Endothelial cell of umbilical vein (primary cell): Measurements from ENCODE around the gene DENND1A. TPM values are rescaled to one million over a fixed set of nuclear protein-coding genes. Genes with fewer than 3 reads are reported as not detected.

Source experiments
- BruUV-seq: library from RNA; stranded (reverse); fragments of 400-500 nt; replicated peaks from 2 replicates; lab custom pipeline; 2021; lab: Mats Ljungman, UMichigan
- CTCF ChIA-PET: fragments of 300-600, 350-600 bp; sonication (Branson Sonifier 250); formaldehyde crosslinking; loops from one replicate; lab custom pipeline; 2021; ENCODE audit warnings: antibody characterized with exemption, inconsistent platforms; lab: Charles Lee
- POLR2A ChIA-PET: fragments of 300-600, 350-600 bp; sonication (Branson Sonifier 250); formaldehyde crosslinking; loops from one replicate; lab custom pipeline; 2021; ENCODE audit warnings: antibody characterized with exemption, inconsistent platforms; lab: Charles Lee
- DNase-seq: peaks from one replicate; pipeline ENCODE4 v3.0.0-alpha.2; 2011; ENCODE audit warnings: low read depth, low spot score
- FAIRE-seq: peaks from 2 replicates; lab custom pipeline; 2011; peaks lifted over from hg19 to GRCh38; lab: Jason Lieb, UNC
- H2AFZ ChIP-seq: 2 replicates; pipeline ENCODE4 v1.6.0; 2012; ENCODE audit warnings: low read depth, low read length, control low read depth, inconsistent platforms
- H3K27ac ChIP-seq: 2 replicates; pipeline ENCODE4 v1.5.1; 2011; ENCODE audit warnings: low read depth, mild to moderate bottlenecking, control low read depth, low read length, moderate library complexity; ENCODE audit not compliant: insufficient read depth
- H3K27me3 ChIP-seq, 2 experiments: 2 replicates each; pipeline versions ENCODE4 v1.6.0 to v1.6.1; 2011; ENCODE audit warnings: low read length in 2 of 2, mixed read lengths in 1 of 2; ENCODE audit not compliant: control insufficient read depth in 2 of 2, insufficient read depth in 2 of 2
- H3K36me3 ChIP-seq, 2 experiments: 2 replicates in 1 of 2; 3 replicates in 1 of 2; pipeline ENCODE4 v1.5.1; 2011; ENCODE audit warnings: low read length in 2 of 2, mild to moderate bottlenecking in 1 of 2, moderate library complexity in 1 of 2; ENCODE audit not compliant: control insufficient read depth in 2 of 2, insufficient read depth in 2 of 2; ENCODE audit errors: extremely low read depth in 1 of 2
- H3K4me1 ChIP-seq: 3 replicates; pipeline ENCODE4 v1.5.1; 2011; ENCODE audit warnings: mild to moderate bottlenecking, low read length; ENCODE audit not compliant: control insufficient read depth, insufficient read depth; ENCODE audit errors: extremely low read depth
- H3K4me2 ChIP-seq: 2 replicates; pipeline ENCODE4 v1.6.1; 2011; ENCODE audit warnings: low read length, control low read depth, mixed read lengths; ENCODE audit not compliant: insufficient read depth
- H3K4me3 ChIP-seq, 3 experiments: fragments of 200-600 bp in 1 of 3; sonication (generic), shearing (Covaris generic) in 1 of 3; replicated peaks in 1 of 3; 2 replicates each; pipeline ENCODE4 v1.5.1; 2011 to 2016; ENCODE audit warnings: control low read depth in 3 of 3, low read length in 3 of 3, mild to moderate bottlenecking in 2 of 3, inconsistent platforms in 1 of 3, low read depth in 1 of 3, moderate library complexity in 1 of 3; ENCODE audit not compliant: insufficient read depth in 1 of 3
- H3K79me2 ChIP-seq: 2 replicates; pipeline ENCODE4 v1.6.0; 2012; ENCODE audit warnings: low read length, inconsistent platforms; ENCODE audit not compliant: control insufficient read depth, insufficient read depth
- H3K9ac ChIP-seq: replicated peaks from 2 replicates; pipeline ENCODE3; 2011; ENCODE audit warnings: low read length, control low read depth; ENCODE audit not compliant: insufficient read depth; ENCODE audit errors: extremely low read depth
- H3K9me1 ChIP-seq: replicated peaks from 3 replicates; pipeline ENCODE4 v1.6.0; 2011; ENCODE audit warnings: mild to moderate bottlenecking, low read length; ENCODE audit not compliant: control insufficient read depth, insufficient read depth; ENCODE audit errors: extremely low read depth
- H3K9me3 ChIP-seq: replicated peaks from 2 replicates; pipeline ENCODE4 v1.5.1; 2012; ENCODE audit warnings: low read length, inconsistent platforms; ENCODE audit not compliant: control insufficient read depth, insufficient read depth
- H4K20me1 ChIP-seq: replicated peaks from 2 replicates; pipeline ENCODE3; 2011; ENCODE audit warnings: mild to moderate bottlenecking, low read length; ENCODE audit not compliant: control insufficient read depth, insufficient read depth; ENCODE audit errors: extremely low read depth
- FOS ChIP-seq: IDR thresholded peaks from 2 replicates; pipeline ENCODE4 v1.6.1; 2011; ENCODE audit warnings: mild to moderate bottlenecking, low read length, moderate library complexity, borderline replicate concordance; ENCODE audit not compliant: insufficient read depth
- GATA2 ChIP-seq: IDR thresholded peaks from 2 replicates; pipeline ENCODE4 v1.7.0; 2011; ENCODE audit warnings: low read depth, mild to moderate bottlenecking, moderate library complexity, mixed read lengths, low read length; ENCODE audit not compliant: insufficient read length, insufficient read depth
- JUN ChIP-seq: IDR thresholded peaks from 2 replicates; pipeline ENCODE4 v1.6.1; 2011; ENCODE audit warnings: borderline replicate concordance, low read depth; ENCODE audit not compliant: insufficient read length, insufficient read depth
- POLR2A ChIP-seq: IDR thresholded peaks from 2 replicates; pipeline ENCODE4 v1.6.1; 2012; ENCODE audit warnings: low read depth, mild to moderate bottlenecking, control low read depth, low read length
- POLR2AphosphoS5 ChIP-seq: IDR thresholded peaks from 2 replicates; pipeline ENCODE4 v1.6.1; 2012; ENCODE audit warnings: low read depth, mild to moderate bottlenecking, control low read depth, low read length, moderate library complexity; ENCODE audit not compliant: insufficient read depth
- dilution Hi-C: fragments of 300-500 bp; cut with MboI; formaldehyde crosslinking; loops from one replicate; pipeline ENCODE4 v1.15.0; 2019; ENCODE audit warnings: low sequenced_read_pairs; ENCODE audit not compliant: extremely low pct_ligation_motif_present
- intact Hi-C: fragments of 100-400 bp; cut with micrococcal nuclease; formaldehyde crosslinking; loops from one replicate; pipeline ENCODE4 v1.10.0; 2022
- polyA plus RNA-seq, 4 experiments: library from polyadenylated mRNA; depleted of rRNA in 3 of 4; stranded (reverse) in 3 of 4; unstranded in 1 of 4; fragments of >200 nt; gene quantifications; 2 replicates each; pipeline versions ENCODE4 v1.2.1 to v1.2.3, GENCODE V29; 2011 to 2012; ENCODE audit warnings: missing spikeins in 1 of 4
- total RNA-seq: library from RNA; stranded (reverse); gene quantifications from 2 replicates; pipeline ENCODE4 v1.2.3, GENCODE V29; 2021
- TF ChIP-seq, protein P1 (sequence below): IDR thresholded peaks from 2 replicates; pipeline ENCODE4 v1.6.1; 2011; ENCODE audit not compliant: insufficient read depth, insufficient read length
- TF ChIP-seq, protein P2 (sequence below), 2 donors: IDR thresholded peaks; 1 replicate in 1 of 2; 2 replicates in 1 of 2; pipeline ENCODE4 v1.5.1; 2011; ENCODE audit warnings: low read length in 2 of 2, mild to moderate bottlenecking in 2 of 2, moderate library complexity in 2 of 2, control low read depth in 1 of 2, inconsistent platforms in 1 of 2, low read depth in 1 of 2; ENCODE audit not compliant: insufficient read depth in 1 of 2; ENCODE audit errors: extremely low read depth in 1 of 2

Gene DENND1A
- total and polyA plus RNA-seq, 2 donors (not counting 3 experiments of a cell fraction or from before 2014, with no cell fraction given): 18.5 to 24.5 TPM

DNA sequence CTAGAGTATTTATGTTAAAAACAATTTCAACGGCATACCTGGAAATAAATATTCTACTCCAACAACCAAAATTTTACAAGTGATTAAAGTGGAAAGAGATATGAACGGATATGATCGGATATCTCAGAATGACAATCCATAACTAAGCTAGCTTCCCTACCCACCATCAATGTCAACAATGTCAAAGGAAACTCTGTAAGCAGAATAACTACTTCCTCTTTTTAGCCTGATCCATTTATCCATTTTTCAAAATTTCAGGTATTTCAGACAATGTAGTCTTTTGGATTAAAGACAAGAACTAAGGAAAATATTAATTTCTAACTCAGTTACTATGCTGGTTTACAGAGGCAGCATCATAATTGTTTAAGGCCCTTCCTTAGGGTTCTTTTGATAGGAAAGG lies 188.7 kb downstream of the DENND1A start:
- H3K4me3 ChIP-seq: no peak overlapping the region
- H4K20me1 ChIP-seq: no peaks in the 10 kb centered on the region
- no peaks in the 10 kb centered on the region for H3K27me3 ChIP-seq
- no peak overlapping the region for H3K27ac ChIP-seq
- H3K4me1 ChIP-seq: no peaks in the 10 kb centered on the region
- TF ChIP-seq GATA2 (no peak), POLR2A (no peak), POLR2AphosphoS5 (no peak)
- TF ChIP-seq, protein P1, sequence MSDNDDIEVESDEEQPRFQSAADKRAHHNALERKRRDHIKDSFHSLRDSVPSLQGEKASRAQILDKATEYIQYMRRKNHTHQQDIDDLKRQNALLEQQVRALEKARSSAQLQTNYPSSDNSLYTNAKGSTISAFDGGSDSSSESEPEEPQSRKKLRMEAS: no peak
- H2AFZ ChIP-seq: no peak overlapping the region
- CTCF ChIA-PET: interaction anchor here (1.2 kb wide), 1 partner anchor 16 kb away, joined by 4 read pairs; no protein-coding TSS in a partner anchor
- no peaks in the 10 kb centered on the region for H3K9me1 ChIP-seq
- BruUV-seq: no TSS peak
- no peaks in the 10 kb centered on the region for H3K36me3 ChIP-seq
- dilution Hi-C loops: no loop called here
- no peak for DNase-seq
- intact Hi-C loops: no loop called here
- H3K9ac ChIP-seq: no peak overlapping the region
- H3K4me2 ChIP-seq: no peak overlapping the region
- no peak for FAIRE-seq
- H3K79me2 ChIP-seq: no peaks in the 10 kb centered on the region
- H3K9me3 ChIP-seq: no peaks in the 10 kb centered on the region
- POLR2A ChIA-PET: no interaction called here

DNA sequence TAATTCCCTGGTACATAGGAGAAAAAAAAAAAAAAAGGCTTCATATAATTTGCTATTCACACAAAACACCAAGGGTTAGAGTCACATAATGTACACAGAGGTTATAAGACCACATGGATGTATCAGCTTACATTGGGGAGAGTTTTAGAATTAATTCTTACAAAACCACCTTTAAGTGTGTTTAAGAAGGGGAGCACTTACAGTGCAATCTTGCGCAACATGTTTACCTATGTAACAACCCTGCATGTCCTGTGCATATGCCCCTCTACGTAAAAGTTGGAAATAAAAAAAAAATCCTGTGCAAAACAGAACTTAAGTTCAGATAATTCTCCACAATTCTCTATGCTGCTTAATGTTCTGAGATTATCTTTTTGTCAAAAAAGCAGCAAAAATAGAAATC lies 190.0 kb downstream of the DENND1A start:
- FAIRE-seq: no peak

More for the DNA sequence above, 190.0 kb downstream of the DENND1A start:
- Histone ChIP-seq H3K9ac (no peak overlapping the region), H3K9me1 (no peaks in the 10 kb centered on the region), H3K27ac (no peak overlapping the region), H4K20me1 (no peaks in the 10 kb centered on the region), H3K79me2 (no peaks in the 10 kb centered on the region), H3K4me2 (no peak overlapping the region), H3K4me1 (no peaks in the 10 kb centered on the region), H3K4me3 (no peak overlapping the region), H3K27me3 (no peaks in the 10 kb centered on the region), H3K9me3 (no peaks in the 10 kb centered on the region), H3K36me3 (no peaks in the 10 kb centered on the region), H2AFZ (no peak overlapping the region)
- ChIA-PET POLR2A (no interaction called here), CTCF (no interaction called here)
- intact Hi-C loops: no loop called here
- no peak for DNase-seq
- dilution Hi-C loops: no loop called here
- no TSS peak for BruUV-seq
- TF ChIP-seq POLR2AphosphoS5: no peak
- TF ChIP-seq, protein P1: no peak
- no peak for TF ChIP-seq FOS
- TF ChIP-seq, protein P2, sequence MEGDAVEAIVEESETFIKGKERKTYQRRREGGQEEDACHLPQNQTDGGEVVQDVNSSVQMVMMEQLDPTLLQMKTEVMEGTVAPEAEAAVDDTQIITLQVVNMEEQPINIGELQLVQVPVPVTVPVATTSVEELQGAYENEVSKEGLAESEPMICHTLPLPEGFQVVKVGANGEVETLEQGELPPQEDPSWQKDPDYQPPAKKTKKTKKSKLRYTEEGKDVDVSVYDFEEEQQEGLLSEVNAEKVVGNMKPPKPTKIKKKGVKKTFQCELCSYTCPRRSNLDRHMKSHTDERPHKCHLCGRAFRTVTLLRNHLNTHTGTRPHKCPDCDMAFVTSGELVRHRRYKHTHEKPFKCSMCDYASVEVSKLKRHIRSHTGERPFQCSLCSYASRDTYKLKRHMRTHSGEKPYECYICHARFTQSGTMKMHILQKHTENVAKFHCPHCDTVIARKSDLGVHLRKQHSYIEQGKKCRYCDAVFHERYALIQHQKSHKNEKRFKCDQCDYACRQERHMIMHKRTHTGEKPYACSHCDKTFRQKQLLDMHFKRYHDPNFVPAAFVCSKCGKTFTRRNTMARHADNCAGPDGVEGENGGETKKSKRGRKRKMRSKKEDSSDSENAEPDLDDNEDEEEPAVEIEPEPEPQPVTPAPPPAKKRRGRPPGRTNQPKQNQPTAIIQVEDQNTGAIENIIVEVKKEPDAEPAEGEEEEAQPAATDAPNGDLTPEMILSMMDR (IDR thresholded peaks at IDR 0.05; ENCODE audit: extremely low read depth in 1 of 2, insufficient read depth in 1 of 2, low read depth in 1 of 2, low read length in 2 of 2): no peak
- TF ChIP-seq JUN: no peak
